SIG-M5 treated with dmso at 0.1 percent for 504 hours (cell line): ENCODE results near the gene RXRA.

Source experiments
- DNase-seq: peaks from one replicate; lab custom pipeline; 2025; ENCODE audit not compliant: unreplicated experiment; lab: John Stamatoyannopoulos, UW

RXRA gene

DNA sequence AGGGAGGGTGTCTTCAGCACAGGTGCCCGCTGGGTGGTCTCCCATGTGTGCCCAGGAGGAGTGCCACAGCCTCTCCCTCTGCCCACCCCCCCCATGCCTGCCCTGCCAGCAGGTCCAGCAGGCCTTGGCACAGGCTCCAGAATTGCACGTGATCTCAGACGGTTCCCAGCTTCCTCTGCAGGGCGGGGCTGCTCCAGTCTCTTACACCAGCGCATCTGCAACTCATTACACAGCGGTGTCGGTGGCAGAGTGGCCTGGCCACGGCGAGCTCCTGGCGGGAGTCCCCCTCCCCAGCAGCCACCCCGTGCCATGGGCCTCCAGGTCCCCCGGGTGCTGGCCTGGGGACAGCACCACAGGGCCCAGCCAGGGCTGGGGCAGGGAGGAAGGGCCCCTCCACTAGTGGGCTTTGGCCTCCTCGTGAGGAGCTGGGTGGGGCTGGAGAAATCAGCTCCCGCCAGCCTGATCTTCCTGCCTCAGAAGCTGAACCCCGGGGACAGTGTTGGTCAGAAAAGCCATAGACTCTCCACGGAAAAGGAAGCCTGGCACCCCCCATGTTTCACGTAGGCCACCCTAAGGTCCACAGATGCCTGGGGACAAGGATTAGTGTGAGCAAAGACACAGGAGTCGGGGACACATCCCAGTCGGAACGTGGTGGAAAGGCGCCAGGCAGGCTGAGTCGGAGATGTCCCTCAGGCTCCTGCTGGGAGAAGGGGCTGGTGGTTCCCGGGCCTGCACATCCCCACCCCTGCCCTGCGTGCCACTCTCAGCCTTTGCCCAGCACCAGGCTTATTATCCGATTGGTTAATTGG is 40.2 kb downstream of the RXRA start:
- DNase-seq, result peak; percentile 67

DNA sequence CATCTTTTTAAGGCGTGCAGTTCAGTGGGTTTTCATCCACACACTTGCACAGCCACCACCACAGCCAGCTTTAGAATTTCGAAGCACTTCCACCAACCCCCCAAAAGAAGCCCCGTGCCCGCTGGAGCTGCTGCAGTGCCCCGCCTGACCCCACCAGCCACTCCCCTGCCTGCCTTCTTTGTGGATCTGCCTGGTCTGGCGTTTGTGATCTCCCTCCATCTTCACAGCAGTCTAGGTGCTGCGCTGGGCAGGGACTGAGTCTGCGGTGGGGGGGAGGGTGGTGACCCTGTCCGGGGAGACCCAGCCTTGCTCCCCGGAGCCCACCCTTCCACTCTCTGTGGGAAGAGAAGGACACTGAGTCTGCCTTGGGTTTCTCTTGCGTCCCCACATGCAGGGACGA is 40.8 kb downstream of the RXRA start:
- no peak for DNase-seq

DNA sequence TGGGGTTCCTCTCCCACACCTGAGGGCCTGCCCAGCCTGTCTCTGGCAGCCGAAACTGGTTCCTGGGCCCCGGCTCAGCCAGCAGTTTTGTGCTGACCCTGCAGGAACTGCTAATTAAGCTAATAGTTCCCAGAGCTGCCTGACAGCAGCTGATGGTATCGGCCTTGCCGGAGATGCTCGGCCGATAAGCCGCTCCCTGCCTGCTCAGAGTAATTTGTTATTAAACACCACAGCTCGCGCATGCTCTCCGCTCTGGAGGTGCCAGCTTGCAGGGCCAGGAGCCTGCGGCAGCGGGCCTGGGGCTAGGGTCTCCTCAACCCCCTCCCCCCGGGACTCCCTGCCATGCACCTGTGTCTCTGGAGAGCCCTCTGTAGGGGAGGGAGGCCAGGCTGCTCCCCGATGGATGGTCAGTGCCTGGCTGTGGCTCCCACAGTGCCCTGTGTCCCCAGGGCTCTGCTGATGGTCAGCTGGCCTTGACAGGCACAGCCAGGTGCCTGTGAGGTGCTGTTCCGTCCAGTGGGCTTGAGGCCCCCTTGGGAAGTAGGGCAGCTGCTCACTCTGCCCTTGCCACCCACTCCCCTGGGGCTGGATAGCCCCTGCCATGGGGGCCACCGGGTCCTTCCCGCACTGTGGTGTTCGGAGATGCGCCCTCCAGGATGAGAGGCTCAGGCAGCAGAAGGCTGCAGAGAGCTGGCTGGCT is 41.7 kb downstream of the RXRA start:
- peak; percentile 43 for DNase-seq

DNA sequence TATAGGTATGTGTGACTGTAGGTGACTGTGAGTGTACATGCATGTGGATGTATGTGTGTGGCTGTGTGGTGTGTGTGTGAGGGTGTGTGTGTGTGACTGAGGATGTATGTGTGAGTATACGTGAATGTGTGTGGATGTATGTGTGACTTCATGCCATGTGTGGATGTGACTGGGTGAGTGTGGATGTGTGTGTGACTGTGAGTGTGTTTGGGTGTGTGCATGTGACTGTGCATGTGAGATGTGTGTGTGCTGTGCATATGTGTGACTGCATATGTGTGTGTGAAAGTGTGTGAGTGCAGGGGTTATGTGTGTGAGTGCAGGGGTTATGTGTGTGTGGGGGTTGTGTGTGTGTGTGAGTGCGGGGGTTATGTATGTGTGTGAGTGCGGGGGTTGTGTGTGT is 42.3 kb downstream of the RXRA start:
- no peak for DNase-seq

DNA sequence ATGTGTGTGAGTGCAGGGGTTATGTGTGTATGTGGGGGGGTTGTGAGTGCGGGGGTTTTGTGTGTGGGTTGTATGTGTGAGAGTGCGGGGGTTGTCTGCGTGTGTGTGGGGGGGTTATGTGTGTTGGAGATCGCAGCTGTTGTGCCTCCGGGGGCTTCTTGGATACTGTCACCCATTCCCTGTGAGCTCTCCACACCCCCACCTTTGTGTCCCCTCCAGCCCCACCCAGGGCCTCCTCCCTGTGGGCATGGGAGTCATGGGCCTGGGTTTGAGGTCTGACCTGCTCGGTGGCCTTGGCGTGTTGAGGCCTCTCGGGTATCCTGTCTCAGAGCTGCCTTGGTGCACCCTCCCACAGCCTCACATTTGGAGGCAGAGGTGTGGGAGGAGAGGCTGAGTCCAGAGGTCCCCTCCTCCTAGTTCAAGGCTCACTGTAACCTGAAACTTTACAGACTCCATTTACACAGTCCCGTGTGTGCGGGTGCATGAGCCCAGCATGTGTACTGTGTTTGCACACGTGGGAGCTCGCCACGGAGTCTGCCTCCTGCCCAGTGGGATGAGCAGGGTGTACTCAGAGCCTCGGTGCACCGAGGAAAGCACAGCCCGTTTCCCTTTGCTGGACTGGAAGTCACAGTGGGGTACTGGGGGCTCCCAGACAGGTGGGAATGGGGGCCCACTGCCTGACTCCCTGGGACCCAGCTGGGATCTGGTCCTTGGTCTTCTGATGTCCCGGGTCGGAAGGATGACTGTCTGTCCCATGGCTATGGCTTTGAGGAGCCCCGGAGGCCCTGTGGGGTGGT is 43.4 kb downstream of the RXRA start:
- DNase-seq, result no peak

DNA sequence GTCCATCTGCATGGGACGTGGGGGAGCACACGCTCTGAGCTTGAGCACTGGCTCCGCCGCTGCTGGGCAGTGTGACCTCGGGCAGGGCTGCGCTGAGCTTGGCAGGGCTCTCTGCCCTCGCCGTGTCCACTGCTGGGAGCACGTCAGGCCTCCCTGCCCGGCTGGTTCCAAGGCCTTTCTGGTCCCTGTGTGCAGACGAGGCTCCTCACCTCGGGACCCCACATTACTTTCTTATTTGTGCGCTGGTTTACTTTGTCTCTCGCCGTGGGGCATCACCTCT is 43.9 kb downstream of the RXRA start:
- DNase-seq, result no peak

DNA sequence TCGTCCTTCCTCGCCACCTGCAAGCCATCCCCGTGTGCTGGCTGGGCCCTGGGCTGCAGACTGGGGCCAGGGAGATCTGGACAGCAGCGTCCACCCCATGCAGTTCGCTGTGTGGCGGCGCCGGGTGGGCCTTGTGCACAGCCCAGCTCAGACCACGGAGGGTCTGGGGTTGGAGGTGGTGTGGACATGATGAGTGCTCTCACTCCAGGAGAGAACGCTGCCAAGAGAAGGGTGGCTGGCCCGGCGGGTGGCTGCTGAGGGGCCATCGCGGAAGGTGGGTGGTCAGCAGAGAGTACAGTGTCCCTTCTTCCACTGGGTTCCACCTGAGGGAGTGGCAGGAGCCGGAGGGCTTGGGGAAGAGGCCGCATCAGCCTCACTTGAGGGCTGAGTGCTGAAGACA is 44.4 kb downstream of the RXRA start:
- DNase-seq, result no peak

DNA sequence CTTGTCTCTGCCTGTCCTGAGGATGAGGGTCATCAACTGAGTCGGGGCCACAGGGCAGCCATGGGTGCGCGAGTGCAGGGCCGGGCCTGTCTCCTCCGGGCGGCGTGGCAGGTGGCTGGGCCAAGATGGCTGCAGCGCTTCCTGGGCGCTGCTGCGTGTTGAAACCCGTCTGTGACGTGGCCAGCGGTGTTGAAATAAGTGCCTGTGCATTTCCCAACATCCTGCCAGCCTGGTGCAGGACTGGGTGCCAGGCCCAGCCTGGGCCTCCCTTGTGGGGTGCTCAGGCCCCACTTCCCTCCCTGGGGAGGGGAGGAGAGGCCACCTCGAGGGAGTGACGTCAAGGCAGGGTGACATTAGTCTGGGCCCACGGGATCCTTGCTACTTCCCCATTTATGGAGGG is 45.5 kb downstream of the RXRA start:
- DNase-seq, result peak; percentile 85

DNA sequence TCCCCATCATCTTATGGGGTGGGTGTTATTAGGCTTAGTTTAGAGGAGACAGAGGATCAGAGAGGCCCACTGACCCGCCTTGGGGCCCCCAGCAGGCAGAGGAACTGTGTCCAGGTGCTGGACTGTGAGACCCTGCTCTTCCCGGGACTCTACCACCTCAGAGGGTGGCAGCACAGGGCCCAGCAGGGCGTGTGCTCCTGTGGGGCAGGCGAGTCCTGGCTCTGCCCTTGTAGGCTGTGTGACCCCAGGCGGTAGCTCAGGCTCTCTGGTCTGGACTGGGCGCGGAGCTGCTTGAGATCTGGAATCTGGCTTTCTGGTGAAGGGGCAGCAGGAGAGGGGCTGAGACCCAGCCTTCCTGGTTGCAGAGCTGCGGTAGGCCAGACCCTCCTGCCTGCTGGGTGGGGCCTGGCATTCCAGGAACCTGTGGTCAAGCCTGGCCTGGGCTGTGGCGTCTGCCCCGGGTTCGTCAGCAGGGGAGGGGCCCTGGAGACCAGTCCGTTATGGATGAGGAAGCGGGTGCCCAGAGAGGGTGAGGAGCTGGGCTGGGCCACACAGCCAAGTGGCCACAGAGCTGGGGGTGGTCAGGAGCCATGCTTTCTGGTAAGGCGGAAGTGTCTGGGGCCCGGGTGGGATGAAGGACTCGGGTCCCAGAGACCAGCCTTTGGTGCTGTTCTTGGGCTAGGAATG is 46.5 kb downstream of the RXRA start:
- DNase-seq, result peak; percentile 42

DNA sequence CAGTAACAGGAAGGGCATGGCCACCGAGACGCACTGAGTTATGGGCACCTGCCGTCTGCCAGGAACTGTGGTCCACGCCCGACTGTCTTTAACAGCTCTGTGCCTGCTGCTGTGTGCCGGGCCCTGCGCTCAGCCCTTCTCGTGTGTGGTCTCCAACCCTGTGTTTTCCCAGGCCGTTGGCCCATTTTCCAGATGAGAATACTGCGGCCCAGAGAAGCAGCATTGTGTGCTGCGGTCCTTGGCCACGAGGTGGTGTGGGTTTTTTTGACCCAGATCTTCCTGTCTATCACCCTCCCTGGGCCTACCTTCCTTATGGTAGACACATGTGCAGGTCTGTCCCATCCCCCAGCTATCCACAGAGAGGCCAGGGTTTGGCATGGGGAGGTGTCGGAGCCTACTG is 47.0 kb downstream of the RXRA start:
- peak; percentile 34 for DNase-seq

DNA sequence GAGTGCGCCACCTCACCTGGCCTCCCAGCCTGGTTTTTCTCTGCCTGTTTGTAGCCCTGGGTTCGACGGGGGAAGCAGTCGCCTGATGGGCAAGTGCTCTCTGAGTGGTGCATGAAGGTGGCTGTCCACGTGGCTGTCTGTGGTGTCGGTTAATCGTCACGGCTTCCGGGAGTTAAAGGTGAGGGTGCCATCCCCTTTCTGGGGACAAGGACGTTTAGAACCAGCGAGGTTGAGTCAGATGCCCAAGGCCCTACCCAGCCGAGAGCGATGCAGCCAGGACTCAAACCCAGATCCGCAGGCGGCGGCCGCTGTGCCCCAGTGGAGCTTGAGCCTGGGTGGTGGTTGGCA is 47.7 kb downstream of the RXRA start:
- no peak for DNase-seq

DNA sequence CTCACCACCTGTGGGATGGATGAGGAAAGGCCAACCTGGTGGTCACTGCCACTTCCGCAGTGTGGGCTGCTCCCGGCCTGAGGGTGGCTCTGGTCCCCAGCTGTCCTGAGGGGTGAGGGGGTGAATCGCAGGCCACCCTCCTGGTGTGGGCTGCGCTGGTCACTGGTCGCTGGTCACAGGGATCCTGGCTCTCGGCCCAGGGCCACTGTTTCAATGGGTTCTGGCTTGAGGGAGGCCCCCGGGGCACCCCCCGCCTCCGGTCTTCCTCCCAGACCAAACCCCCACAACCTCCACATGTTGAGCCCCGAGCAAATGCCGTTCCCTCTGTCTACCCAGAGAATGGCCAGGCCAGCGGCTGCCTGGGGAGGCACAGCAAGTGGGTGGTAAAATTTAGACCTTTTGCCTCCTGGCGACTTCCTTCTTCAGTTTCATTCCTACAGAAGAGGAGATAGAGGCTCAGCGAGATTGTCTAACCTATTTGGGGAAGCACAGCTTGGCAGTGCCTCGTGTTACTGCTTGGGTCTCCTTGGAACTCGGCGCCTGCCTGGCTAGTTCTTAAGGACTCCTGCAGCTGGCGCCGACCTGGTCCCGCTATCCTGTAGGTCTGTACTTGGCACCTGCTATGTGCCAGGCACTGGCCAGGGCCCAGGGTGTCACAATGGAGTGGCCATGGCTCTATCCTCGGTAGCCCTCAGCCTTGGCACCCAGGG is 48.2 kb downstream of the RXRA start:
- DNase-seq, result peak; percentile 81

DNA sequence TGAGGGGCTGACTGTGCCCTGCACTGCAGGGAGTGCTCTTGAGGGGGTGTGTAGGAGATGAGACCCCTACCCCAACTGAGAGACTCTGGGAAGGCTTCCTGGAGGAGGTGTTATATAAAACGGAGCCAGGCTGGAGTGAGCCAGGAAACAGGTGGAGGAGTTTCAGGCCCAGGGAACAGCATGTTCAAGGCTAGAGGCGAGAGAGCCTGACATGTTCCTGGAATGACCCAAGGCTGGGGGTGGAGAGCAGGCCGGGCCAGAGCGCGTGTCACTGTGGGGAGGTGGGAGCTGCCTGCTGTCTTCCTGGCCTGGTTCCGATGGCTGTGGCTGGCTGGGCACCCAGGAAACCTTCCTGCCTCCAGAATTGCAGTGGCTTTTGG is 48.7 kb downstream of the RXRA start:
- no peak for DNase-seq

DNA sequence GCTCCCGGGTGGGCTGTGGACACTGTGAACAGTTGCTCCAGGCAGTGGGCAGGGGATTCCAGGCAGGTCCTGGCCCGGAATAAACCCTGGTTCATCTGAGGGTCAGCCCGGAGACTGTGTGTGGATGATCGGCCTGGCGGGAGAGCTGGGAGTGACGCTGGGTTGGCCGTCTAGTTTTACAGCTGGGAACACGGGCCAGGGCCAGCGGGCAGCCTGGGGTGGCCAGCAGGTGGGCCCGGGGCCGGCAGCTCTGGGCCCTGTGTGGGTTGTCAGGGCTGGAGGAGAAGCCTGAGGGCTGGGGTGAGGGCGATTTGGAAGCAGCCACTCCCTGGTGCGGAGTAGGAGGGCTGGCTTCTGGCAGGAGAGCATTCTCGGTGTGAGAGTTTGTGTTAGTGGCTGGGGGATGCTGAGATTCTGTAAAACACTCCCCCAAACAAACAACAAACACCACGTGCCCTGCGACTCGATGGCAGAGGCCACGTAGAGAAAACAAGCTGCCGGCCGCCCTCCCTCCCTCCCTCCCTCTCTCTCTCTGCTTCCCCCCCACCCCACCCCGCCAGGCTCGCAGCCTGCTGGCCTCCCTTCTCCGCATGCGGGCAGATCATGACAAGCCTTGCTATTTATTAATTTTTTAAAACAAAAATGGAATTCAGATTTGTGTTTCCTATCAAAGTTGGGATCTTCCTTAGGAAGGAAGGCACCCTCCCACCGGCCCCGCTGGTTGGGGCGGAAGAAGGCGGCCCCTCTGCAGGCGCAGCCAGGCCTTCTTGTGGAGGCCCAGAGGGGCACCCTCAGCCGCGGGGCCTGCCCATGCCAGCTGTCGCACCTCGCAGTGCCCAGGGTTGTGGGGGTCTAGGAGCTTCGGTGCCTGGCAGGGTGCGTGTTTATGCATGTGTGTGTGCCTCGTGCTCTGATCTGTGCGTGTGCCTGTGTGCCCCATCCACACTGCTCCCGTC is 49.5 kb downstream of the RXRA start:
- no peak for DNase-seq

DNA sequence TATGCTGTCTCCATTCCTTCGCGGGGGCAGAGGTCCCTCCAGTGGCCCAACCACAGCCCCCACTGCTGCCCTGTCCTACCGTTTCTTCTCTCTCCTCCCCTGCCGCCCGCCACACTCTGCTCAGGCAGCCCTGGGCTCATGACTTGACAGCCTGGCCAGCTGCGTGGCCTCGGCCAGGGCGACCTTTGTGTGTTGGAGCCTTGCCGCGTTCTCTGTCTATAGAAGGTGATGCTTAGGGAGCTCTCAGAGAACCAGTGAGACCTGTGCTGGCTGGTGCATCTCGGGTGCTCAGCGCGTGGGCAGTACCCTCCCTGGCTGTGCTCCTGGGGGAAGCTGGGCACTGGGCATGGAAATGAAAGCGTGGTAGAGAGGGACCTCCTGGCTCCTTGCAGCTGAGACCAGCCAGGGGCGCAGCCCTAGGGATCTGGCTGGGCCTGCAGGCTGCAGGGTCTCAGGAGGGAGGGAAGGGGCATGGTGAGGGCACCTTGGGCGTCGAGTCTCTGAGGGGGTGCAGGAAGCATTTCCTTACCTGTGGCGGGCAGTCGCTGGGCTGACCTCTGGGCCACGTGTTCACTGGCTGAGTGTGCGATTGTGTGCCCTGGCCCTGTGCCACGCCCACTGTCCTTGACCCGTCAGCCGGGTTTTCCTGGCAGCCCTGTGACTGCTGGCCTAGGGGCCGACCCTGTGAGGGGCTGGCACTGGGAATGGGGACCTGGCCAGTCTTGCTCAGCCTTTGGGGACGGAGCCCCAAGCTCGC is 50.3 kb downstream of the RXRA start:
- no peak for DNase-seq

DNA sequence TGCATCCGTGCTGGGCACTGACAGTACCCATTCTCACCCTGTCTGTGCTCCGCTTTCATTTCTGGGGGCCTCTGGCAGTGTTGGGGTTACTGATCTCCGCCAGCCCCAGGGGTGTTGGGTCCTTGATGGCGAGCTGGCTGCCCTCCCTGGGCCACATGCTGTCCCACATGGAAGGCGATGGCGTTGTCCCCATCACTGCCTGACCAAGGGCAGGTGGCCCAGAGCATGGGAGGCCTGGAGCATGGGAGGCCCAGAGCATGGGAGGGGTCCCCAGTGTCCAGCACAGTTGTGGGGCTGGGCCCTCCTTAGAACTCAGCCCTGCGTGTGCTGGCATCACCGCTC is 50.9 kb downstream of the RXRA start:
- DNase-seq, result no peak

DNA sequence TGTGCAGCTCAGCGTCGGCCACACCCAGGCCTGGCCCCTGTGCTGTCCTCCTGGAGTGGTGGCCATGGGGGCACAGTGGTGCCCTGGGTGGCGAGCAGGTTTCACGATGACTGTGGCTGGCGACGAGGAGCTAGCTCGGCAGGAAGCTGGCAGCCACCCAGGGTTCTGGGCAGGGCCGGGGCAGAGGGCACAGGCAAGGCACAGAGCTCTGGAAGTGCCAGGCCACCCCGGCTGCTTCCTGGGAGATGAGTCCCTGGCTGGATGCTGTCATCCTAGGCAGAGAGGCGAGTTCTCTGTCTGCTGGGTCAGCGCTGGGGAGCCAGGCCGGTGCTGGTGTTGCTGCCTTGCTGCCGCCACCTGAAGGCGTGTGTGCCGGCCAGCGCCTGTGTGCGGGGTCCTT is 51.7 kb downstream of the RXRA start:
- no peak for DNase-seq

DNA sequence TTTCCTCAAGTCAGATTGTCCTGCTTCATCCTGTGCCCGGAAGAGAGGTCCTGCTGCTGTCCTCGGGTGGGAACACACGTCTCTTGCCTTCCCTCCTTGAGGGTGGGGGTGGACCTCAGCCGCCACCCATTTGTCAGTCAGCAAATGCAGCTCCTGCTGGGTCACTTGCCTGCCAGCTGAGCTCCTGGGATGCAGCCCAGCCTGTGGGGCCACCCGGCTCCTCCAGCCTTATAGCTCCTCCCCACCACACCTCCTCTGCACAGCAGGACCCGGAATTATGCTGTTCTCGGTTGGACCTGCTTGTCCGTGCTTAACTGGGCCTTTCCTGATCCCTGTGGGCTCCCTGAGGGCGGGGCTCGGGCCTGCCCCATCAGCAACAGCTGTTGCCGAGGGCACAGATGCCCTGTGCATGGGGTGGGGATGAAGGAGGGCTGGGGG is 52.7 kb downstream of the RXRA start:
- DNase-seq, result peak; percentile 20

DNA sequence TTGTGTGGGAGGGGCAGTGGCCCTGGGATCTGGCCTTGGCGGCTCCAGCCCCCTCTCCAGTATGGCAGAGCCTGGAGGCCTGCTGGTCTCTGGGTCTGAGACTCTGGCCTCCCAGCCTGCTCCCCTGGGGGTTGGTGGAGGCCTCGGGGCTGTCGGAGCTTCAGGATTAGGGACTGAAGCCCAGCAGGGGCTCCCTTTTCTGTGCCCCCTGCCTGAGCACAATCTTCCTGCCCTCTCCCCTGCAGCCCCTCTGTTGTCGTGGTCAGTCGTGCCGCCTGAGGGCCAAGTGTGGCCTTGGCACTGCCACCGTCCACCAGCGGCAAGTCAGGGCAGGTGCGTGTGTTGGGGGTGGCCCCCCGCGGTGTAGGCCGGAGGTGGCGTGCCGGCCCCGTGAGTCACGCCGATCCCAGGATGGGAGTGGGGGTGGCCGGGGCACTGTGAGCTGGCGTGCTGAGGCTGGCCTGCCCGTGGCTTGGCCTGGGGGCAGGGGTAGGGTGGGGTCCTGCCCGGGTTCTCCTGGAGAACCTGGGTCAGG is 53.6 kb downstream of the RXRA start:
- no peak for DNase-seq
